ENCODE data around the gene RASAL2.
"Not testable (repeated sequence)": the region's sequence is repeated elsewhere in the genome, so short reads cannot be mapped to it uniquely, and the experiment has no call there.

RASAL2 gene

DNA sequence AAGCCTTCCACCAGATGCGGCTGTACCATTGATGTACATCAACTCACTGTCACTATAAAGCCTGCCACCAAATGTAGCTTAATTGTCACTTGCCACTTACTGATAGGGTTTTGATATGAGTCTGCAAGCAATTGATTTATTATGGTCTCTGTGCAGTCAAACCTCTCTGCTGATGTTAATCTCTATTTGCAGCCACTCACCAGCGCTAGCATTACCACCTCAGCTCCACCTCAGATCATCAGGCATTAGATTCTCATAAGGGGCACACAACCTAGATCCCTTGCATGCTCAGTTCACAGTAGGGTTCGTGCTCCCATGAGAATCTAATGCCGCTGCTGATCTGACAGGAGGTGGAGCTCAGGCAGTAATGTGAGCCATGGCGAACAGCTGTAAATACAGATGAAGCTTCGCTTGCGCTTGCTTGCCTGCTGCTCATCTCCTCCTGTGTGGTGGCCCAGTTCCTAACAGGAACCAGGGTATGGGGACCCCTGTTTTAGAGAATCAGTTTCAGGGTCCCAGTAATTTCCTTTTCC is 26.7 kb downstream of the RASAL2 start:
- DNase-seq = not testable (repeated sequence)

DNA sequence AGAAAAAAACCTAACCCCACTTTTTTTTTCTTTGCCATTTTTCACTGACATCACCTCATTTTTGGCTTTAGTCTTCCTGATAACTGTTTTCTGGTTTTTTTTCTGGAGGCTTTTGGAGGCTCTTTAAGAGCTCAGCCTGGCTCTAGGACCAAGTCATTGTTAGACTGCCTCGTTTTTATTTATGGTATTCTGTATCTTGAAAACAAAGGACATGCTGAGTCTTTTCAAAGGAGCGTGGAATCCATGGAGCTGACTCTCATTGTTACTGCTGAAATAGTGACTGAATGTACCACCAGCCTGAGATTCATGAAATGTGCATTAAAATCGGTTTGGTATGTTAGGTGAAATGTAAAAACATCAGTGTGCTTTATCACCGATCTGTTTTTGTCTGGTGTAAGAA is 28.0 kb downstream of the RASAL2 start:
- no peak for DNase-seq

DNA sequence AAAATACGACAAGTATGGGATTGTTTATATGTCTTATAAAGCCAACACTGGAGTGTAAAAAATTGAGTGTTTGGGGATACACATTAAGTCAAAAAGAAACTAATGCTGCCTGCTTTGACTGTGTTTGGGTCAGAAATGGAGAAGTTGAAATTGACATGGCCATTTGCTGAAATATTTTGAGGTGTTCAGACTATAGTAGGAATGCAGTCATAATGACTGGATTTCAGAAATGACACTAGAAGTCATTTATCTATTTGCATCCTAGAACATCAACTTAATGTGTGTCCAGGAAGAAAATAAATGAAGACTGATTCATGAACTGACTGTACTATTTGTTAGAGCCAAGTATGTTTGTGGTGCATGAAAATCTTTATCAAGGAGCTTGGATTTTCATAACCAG is 28.4 kb downstream of the RASAL2 start:
- no peak for DNase-seq

GRCh38 chr1:178124115-178124514 is 30.2 kb downstream of the RASAL2 start:
- DNase-seq = no peak

- DNase-seq = no peak
Measured at GRCh38 chr1:178126261-178126660, 32.4 kb downstream of the RASAL2 start.

DNA sequence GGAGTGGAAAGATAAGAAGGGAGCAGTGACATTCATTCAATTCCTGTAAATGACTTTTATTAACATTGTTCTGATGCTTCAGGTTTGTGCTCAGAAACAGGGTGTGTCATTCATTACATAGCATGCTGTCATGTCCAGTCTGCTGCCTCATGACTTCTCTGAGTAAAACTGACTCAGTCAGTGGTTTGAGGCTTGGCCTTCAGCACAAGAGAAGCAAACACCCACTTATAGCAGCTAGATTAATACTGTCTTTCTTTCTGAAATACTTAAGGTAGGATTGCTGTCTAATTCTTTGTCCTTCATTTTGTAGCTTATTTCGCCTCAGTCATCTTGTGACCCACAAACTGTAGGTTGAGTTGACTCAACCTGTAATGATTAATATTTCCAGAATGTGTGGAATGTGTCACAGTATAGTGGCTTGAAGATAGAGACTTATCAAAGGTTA is 32.9 kb downstream of the RASAL2 start:
- no peak for DNase-seq

- no peak for DNase-seq
Measured at GRCh38 chr1:178127482-178128191, 33.7 kb downstream of the RASAL2 start.

- no peak for DNase-seq
Measured at GRCh38 chr1:178133239-178133989, 39.5 kb downstream of the RASAL2 start.

DNA sequence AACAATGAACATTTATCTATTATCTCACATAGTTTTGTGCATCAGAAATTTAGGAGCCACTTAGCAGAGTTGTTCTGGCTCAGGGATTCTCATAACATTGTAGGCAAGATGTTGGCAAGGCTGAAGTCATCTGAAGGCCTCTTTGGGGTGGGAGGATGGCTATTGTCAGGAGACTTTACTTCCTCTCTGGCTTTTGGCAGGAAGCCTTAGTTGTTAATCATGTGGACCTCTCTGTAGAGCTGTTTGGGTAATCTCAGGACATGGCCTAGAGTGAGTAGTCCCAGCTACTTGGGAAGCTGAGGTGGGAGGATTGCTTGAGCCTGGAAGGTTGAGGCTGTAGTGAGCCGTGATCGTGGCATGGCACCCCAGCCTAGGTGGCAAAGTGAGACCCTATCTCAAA is 40.2 kb downstream of the RASAL2 start:
- DNase-seq = no peak

- no peak for DNase-seq
Measured at GRCh38 chr1:178137238-178137637, 43.3 kb downstream of the RASAL2 start.

DNA sequence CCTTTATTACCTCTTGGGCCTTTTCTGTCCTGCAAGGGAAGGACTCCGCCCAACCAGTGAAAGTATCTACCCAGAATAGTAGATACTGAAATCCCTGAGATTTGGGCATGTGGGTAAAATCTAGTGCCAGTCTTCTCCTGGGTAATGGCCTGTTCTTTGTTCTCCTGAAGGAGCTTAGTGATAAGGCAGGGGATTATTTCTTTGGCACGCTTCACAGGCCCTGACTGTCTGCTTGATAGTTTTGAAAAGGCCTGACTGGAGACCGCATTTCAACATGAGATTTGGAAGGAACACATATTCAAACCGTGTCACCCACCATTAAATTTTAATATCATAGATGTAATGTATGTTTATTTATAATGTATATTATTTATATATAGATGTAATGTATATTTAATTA is 48.9 kb downstream of the RASAL2 start:
- no peak for DNase-seq

GRCh38 chr1:178143730-178144690 is 50.1 kb downstream of the RASAL2 start:
- no peak for DNase-seq

DNA sequence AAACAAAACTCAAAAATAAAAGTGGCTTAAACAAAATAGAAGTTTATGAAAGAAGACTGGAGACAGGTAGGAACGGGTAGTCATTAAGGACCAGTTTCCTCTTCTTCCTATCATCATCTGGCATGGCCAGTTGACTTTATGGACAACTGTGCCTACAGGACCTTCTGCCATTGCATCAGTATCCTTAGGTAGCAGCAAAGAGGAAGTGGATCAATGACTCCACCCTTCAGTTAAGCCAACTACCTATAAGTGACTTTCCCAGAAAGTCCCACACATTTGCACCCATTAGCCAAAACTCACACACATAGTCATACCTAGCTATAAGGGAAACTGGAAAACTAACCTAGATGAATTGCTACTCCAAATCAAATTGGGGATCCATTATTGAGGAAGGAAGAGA is 51.7 kb downstream of the RASAL2 start:
- no peak for DNase-seq

- DNase-seq = no peak
Measured at GRCh38 chr1:178146436-178146835, 52.5 kb downstream of the RASAL2 start.

GRCh38 chr1:178150610-178151009 is 56.7 kb downstream of the RASAL2 start:
- no peak for DNase-seq

GRCh38 chr1:178151831-178152230 is 57.9 kb downstream of the RASAL2 start:
- no peak for DNase-seq

DNA sequence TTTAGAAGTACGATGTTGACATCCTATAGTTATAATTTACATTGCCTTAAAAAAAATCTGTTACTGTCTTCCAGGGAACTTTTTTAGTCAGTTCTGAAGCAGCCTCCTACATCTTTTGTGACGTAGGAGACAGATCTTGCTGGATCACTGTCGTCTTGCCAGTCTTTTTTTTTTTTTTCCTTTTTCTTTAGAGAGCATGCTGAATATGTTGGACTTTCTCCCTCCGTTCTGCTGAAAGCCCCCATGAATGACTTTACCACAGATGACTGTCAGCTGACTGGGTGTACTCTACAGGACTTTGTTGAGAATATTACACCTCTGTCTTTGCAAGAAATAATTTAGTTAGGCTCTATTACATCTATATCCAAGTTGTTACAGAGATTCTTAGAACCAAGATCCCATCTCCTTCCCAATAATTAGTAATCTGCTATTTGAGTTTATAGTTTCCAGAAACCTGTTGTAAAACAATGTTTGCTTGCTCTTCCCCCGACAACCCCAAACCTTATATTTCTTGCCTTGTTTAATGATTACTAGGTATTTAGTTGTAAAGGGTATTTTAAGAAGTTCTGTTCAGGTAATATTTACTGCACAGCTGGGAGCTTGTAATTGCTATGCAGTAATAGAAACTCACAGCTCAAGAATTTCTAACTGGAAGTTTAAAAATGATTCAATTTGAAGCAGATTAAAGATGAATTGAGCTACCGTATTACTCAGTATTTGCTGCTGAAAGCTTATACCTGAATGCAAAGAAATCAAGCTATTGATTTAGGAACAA is 61.8 kb downstream of the RASAL2 start:
- no peak for DNase-seq

GRCh38 chr1:178160736-178161475 is 67.0 kb downstream of the RASAL2 start:
- DNase-seq = no peak

DNA sequence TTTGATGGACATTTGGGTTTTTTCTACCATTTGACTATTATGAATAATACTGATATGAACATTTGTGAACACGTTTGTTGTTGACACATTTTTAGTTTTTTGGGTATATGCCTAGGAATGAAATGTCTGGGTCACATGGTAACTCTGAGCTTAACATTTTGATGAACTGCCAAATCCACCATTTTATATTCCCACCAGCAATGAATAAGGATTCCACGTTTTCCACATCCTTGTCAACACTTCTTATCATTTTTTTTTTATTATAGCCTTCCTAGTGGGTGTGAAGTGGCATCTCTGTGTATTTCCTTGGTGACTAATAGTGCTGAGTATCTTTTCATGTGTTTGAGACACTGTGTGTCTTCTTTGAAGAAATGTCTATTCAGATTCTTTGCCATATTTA is 67.6 kb downstream of the RASAL2 start:
- no peak for DNase-seq

- no peak for DNase-seq
Measured at GRCh38 chr1:178165196-178165595, 71.3 kb downstream of the RASAL2 start.

DNA sequence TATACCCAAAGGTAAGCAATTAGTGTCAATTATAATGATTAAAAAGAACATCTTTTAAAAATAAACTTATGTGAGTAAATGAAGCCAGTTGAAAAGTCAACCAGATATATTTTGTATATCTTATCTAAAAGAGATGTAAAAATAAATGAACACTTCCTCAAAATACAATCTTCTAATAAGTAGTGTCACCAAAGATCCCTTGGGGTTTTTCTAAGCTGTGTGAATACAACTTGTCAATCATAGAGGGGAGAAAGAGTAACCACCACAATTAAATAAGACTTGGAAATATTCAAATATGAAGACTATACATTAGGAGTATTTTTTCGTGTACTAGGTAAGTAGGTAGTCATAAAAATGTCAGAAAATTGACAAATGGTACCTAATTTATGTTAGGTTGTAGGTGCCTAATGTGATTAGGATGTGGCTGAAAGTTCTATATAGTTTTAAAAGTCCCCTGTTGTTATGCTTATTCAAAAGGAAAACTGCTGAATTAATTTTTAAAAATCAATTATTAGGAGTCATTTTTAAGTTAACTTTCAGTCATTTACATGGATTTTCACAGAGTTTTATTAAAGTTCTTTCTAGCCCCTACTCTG is 72.6 kb downstream of the RASAL2 start:
- DNase-seq = no peak

Data from NCI-H2171 (cell line).